Omental fat pad (tissue), 4 donors: ENCODE results near the gene SMYD4. TPM values are rescaled to one million over a fixed set of nuclear protein-coding genes. Genes with fewer than 3 reads are reported as not detected.
A peak's percentile ranks its signal among the peaks of the same experiment; 100 is the strongest.

Experiments
- ATAC-seq: fragments of 150-250 bp; one replicate; pipeline ENCODE4 v1.9.1; 2016; ENCODE audit warnings: mild to moderate bottlenecking, moderate library complexity; ENCODE audit not compliant: low FRiP score
- DNase-seq: peaks from one replicate; pipeline ENCODE4 v3.0.0-alpha.2; 2019; ENCODE audit warnings: low spot score
- total RNA-seq, 4 donors: library from RNA; depleted of rRNA; stranded (reverse); fragments of >200 nt; gene quantifications; one replicate each; pipeline ENCODE4 v1.1.0, GENCODE V29; 2016
- TF ChIP-seq, protein P1 (sequence below), 3 donors: fragments of 450-650 bp; IDR thresholded peaks; one replicate each; pipeline ENCODE4 v1.5.1; 2016 to 2017; ENCODE audit warnings: antibody characterized with exemption in 3 of 3, mild to moderate bottlenecking in 3 of 3, moderate library complexity in 2 of 3

Gene SMYD4
- total RNA-seq, 4 donors from 2014 or later, result 9.1 to 28.2 (median 20.3) TPM

DNA sequence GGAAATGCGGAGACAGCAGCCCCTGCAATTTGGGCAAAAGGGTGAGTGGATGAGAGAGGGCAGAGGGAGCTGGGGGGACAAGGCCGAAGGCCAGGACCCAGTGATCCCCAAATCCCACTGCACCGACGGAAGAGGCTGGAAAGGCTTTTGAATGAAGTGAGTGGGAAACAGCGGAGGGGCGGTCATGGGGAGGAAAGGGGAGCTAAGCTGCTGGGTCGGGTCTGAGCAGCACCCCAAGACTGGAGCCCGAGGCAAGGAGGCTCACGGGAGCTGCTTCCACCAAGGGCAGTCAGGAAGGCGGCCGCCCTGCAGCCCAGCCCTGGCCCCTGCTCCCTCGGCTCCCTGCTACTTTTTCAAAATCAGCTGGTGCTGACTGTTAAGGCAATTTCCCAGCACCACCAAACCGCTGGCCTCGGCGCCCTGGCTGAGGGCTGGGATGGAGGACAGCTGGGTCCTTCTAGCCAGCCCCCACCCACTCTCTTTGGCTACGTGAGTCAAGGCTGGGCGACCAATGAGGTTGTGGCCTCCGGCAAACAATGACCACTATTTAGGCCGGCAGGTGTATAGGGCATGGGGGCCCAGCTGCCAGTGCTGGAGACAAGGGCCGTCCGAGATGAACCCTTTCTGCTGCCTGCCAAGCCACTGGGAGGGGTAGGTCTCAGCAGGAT is 67.3 kb downstream of the SMYD4 start:
- TF ChIP-seq, protein P1, sequence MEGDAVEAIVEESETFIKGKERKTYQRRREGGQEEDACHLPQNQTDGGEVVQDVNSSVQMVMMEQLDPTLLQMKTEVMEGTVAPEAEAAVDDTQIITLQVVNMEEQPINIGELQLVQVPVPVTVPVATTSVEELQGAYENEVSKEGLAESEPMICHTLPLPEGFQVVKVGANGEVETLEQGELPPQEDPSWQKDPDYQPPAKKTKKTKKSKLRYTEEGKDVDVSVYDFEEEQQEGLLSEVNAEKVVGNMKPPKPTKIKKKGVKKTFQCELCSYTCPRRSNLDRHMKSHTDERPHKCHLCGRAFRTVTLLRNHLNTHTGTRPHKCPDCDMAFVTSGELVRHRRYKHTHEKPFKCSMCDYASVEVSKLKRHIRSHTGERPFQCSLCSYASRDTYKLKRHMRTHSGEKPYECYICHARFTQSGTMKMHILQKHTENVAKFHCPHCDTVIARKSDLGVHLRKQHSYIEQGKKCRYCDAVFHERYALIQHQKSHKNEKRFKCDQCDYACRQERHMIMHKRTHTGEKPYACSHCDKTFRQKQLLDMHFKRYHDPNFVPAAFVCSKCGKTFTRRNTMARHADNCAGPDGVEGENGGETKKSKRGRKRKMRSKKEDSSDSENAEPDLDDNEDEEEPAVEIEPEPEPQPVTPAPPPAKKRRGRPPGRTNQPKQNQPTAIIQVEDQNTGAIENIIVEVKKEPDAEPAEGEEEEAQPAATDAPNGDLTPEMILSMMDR (IDR thresholded peaks at IDR 0.05), result no peak
- DNase-seq (no peak), ATAC-seq (peak; percentile 27)

DNA sequence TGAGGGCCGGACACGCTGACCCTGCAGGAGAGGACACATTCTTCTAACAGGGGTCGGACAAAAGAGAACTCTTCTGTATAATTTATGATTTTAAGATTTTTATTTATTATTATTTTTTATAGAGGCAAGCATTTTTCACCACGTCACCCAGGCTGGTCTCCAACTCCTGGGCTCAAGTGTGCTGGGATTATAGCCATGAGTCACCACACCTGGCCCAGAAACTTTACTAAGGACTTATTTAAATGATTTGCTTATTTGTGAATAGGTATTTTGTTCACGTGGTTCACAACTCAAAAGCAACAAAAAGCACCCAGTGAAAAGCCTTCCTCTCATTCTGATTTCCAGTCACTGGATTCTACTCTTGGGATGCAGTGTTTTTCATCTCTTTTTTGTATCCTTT is 70.2 kb downstream of the SMYD4 start:
- TF ChIP-seq, protein P1 (IDR thresholded peaks at IDR 0.05), result no peak
- ATAC-seq, result no peak
- no peak for DNase-seq

DNA sequence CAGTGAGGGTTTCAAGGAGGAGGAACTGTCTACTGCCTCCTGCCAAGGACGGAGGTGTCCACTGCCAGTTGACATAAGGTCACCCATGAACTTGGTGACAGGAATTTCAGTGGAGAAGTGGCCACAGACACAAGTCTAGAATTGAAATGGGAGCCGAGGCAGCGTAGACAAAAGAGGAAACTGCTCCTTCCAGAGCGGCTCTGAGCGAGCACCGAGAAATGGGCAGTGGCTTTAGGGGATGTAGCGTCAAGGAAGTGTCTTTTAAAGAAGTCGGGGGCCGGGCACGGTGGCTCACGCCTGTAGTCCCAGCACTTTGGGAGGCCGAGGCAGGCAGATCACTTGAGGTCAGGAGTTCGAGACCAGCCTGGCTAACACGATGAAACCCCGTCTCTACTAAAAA is 70.9 kb downstream of the SMYD4 start:
- DNase-seq, result no peak
- no peak for ATAC-seq
- TF ChIP-seq, protein P1 (IDR thresholded peaks at IDR 0.05), result no peak

DNA sequence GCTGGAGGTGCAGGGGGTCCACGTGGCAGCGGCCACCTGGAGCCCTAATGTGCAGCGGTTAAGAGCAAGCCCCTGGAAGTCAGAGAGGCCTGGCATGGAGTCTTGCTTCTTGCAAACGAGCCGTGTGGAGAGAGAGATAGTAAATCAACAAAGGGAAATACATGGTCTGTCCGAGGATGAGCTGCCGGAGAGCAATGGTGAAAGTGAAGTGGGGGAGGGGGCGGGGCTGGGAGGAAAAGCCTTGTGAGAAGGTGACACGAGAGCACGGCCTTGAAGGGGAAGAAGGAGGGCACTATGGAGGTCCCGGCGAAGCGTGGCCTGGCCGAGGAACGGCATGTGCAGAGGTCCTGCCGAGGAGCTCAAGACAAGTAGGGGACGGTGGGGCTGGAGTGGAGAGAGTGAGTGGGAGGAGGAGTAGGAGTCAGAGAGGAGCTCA is 73.9 kb downstream of the SMYD4 start:
- TF ChIP-seq, protein P1 (IDR thresholded peaks at IDR 0.05), result no peak
- ATAC-seq (no peak), DNase-seq (no peak)

DNA sequence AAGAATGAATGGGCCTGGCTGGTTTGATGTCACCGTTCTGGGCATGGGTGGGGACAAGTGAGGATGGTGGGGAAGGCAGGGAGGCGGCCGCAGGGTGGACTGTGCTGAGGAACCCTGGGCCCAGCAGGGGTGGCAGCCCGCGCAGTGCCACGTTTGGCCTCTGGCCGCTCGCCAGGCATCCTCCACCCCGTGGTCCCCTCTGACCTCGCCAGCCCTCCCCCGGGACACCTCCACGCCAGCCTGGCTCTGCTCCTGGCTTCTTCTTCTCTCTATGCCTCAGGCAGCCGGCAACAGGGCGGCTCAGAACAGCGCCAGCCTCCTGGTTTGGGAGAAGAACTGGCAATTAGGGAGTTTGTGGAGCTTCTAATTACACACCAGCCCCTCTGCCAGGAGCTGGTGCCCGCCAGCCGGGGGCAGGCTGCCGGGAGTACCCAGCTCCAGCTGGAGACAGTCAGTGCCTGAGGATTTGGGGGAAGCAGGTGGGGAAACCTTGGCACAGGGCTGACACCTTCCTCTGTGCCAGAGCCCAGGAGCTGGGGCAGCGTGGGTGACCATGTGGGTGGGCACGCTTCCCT is 74.4 kb downstream of the SMYD4 start:
- TF ChIP-seq, protein P1 (IDR thresholded peaks at IDR 0.05), result no peak
- DNase-seq (no peak), ATAC-seq (no peak)

DNA sequence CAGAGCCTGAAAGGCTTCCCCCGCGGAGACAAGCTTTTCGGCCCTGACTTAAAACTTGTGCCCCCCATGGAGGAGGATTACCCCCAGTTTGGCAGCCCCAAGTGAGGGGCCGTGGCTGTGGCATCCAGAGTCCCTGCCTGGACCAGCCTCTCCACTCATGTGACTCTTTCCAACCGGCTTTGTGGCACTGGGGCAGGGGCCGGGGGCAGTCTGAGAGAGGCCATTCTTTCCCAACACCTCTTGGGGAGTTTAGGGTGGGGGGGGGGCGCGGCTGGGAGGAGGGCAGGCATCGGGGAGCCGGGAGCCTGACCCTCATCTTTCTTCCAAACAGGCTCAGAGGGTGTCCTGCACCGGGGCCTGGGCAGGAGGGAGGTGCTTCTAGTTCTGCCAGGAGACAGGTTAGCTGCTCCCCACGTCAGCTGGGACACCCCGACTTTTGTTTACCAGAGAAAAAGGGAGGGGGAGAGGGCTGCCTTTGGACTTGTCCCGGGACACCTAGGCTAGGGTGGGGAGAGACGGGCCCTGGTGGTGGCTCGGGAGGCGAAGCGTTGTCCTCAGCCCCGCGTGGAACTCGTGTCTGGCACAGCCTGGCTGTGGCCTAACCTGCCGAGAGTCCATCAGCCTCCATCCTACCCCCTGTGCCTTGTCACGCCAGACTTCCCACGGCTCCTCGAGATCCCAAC is 75.1 kb downstream of the SMYD4 start:
- DNase-seq (no peak), ATAC-seq (no peak)

More for the DNA sequence above, 75.1 kb downstream of the SMYD4 start:
- TF ChIP-seq, protein P1 (IDR thresholded peaks at IDR 0.05), result no peak
